Measurements from ENCODE around the gene TEF.

DNA sequence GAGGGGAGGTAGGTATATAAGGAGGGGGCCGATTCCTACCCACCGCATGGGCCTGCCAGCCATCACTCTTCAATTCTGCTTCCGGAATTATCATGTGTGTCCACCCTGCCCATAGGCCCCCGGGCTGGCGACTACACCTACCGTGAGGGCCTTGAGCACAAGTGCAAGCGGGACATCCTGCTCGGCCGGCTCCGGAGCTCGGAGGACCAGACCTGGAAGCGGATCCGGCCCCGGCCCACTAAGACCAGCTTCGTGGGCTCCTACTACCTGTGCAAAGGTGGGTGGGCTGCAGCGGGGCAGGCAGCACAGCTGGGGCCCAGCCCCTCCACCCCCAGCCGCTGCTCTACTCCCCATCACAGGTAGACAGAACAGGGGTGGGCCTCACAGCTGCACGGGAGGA, 38.4 kb upstream of the TEF start:
- TF ChIP-seq CTCF (IDR thresholded peaks at IDR 0.05) (no peak), ZFX (IDR thresholded peaks at IDR 0.05; ENCODE audit: borderline replicate concordance) (no peak)

Measured in 22Rv1 (cell line).